NCI-H2107 treated with DMSO at 0.1 percent for 48 hours (cell line): ENCODE data around the gene CAMKK2.
A peak's percentile ranks its signal among the peaks of the same experiment; 100 is the strongest.
"Not testable (repeated sequence)": the region's sequence is repeated elsewhere in the genome, so short reads cannot be mapped to it uniquely, and the experiment has no call there.

Experiments
- DNase-seq: peaks from one replicate; lab custom pipeline; 2025; ENCODE audit not compliant: unreplicated experiment; lab: John Stamatoyannopoulos, UW

The CAMKK2 gene

DNA sequence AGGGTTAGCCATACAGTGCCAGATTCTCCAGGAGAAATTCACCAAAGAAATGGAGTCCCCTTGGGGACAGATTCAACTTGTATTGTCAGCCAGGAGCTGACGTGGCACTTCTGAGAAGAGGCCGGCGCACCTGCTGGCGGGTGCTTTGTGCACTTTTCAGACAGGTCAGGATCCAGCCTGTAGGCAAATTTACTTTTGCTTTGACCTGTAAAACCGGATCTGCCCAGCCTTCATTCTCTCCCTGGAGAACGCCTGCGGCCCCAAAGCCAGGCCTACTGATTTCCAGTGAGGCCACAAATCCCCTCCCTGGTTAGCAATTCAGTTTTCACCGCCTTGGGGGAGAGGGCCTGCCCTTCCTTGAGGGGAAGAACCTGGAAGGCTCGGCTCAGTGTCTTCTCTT is 69.2 kb downstream of the CAMKK2 start:
- DNase-seq: peak; percentile 21

DNA sequence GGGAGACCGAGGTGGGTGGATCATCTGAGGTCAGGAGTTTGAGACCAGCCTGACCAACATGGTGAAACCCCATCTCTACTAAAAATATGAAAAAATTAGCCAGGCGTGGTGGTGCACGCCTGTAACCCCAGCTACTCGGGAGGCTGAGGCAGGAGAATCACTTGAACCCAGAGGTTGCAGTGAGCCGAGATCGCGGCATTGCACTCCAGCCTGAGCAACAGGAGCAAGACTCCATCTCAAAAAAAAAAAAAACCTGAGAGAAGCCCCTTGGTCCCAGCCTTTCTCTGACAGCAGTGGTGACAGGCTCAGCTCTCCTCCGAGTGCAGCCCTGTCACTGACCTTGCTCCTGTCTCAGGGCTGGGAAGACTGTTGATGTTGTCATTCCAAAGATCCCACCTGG is 69.6 kb downstream of the CAMKK2 start:
- DNase-seq: not testable (repeated sequence)

DNA sequence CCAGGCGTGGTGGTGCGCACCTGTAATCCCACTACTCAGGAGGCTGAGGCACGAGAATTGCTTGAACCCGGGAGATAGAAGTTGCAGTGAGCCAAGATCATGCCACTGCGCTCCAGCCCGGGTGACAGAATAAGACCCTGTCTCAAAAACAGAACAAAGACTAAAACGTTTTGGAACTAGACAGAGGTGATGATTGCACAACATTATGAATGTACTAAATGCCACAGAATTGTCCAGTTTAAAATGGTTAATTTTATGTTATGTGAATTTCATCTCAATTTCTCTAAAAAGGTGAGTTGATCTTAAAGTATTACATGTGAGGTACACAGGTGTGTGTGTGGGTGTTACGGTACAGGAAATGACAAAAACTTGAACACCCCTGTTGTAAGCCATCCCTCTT is 70.1 kb downstream of the CAMKK2 start:
- DNase-seq: no peak

- DNase-seq: no peak
Observed at GRCh38 chr12:121224591-121224990, 71.9 kb downstream of the CAMKK2 start.

GRCh38 chr12:121223292-121224285 is 72.9 kb downstream of the CAMKK2 start:
- no peak for DNase-seq

GRCh38 chr12:121222847-121223246 is 73.7 kb downstream of the CAMKK2 start:
- no peak for DNase-seq

- no peak for DNase-seq
Observed at GRCh38 chr12:121219353-121219986, 77.0 kb downstream of the CAMKK2 start.

DNA sequence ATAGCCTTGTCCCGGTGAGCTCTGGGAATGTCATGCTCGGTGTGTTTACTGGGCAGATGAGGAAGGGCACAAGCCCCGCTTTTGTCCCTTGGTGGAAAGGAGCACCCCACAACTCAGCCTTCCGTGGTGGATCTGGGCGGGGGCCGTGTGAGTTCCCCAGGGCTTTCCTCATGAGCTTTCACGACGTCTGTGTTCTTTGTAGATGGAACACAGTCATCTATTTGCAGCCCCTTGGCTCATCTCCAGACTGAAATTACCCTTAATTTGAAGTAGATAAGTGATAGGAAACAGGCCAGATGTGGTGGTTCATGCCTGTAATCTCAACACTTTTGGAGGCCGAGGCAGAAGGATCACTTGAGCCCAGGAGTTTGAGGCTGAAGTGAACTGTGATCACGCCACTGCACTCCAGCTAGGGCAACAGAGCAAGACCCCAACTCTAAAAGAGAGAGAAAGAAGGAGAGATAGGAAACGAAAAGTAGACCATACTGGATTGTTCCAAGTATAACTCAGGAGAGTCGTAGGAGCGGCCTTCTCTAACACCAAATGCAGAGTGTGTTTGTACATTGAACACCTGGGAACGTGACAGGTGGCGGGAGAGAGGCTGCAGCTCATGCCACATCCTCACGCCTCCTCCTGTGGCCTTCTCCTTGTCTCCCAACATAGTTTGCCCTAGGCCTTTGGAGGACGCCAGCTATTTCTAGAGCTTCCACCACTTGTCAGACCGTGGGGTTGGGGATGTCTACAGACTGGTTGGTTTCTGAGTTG is 77.7 kb downstream of the CAMKK2 start:
- DNase-seq: no peak

- DNase-seq: no peak
Observed at GRCh38 chr12:121217761-121218160, 78.7 kb downstream of the CAMKK2 start.

GRCh38 chr12:121217063-121217462 is 79.4 kb downstream of the CAMKK2 start:
- no peak for DNase-seq

GRCh38 chr12:121216102-121216501 is 80.4 kb downstream of the CAMKK2 start:
- DNase-seq: no peak

DNA sequence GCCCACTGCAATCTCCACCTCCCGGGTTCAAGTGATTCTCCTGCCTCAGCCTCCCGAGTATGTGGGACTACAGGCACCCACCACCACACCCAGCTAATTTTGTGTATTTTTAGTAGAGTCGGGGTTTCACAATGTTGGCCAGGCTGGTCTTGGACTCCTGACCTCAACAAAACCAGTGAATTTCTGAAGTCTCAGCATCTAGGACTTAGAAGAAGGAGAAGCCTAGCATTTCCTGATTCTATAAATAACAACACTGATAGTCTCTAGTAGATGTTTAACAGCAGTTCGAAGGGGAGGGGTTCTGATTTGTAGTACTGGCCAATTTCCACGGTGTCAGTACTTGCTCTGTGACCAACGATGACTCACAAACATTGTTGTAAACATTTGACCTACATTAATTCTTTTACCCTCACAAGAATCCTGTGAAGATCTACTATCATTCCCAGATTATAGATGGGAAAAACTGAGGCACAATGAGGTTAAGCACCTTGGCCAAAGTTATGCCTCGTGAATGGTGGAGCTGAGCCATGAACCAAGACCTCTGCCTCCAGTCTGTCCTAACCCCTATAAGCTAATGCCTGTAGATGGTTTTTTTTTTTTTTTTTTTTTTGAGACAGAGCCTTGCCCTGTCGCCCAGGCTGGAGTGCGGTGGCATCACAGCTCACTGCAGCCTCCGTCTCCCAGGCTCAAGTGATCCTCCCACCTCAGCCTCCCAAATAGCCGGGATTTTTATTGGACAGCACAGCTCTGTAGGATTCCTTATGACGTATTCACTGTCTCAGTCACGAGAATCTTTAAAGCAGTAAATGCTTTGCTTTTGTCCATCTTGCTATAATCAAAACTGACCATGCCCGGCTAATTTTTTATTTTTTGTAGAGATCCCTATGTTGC is 81.4 kb downstream of the CAMKK2 start:
- DNase-seq: no peak

DNA sequence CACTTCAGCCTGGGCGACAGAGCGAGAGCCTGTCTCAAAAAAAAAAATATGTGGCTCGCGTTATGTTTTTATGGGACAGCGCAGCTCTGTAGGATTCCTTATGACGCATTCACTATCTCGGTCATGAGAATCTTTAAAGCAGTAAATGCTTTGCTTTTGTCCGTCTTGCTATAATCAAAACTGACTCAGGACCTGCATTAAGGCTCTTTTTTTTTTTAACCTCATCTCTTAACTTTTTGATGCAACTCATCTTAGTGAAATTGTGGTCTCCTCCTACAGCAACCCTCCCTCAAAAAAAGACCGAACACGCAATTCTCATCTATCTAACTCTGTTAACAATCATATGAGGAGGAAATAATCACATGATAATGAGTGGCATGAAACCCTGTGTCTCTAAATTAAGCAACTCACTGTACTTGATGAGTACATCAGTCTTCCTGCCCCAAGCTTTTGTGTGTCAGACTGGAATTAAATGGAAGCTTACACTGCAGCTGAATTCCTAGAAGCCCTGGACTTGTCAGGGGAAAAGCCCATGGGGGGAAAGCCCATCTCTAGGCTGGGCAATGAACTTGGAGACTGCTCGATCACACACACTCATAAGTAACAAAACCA is 82.2 kb downstream of the CAMKK2 start:
- DNase-seq: no peak

DNA sequence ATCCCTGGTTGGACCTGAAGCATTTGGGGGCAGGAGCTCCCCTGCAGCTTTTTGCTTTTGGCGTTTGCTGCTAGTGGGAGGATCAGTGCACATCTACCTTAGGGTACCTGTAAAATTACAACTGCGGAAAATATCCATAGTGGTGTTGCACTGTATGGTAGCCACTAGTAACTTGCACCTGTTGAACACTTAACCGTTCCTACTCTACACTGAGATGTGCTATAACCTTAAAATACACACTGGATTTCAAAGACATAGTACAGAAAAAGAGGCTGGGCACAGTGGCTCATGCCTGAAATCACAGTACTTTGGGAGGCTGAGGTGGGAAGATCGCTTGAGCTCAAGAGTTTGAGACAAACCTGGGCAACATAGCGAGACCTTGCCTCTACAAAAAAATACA is 83.6 kb downstream of the CAMKK2 start:
- DNase-seq: no peak

GRCh38 chr12:121209624-121210572 is 86.6 kb downstream of the CAMKK2 start, which contains the start of gene P2RX4:
Gene P2RX4, plus strand, starts transcription at chr12:121210129. Its CDS starts 36 bp downstream, at chr12:121210165.
- peak; percentile 74 for DNase-seq

GRCh38 chr12:121209221-121209620 is 87.3 kb downstream of the CAMKK2 start:
- DNase-seq: no peak

DNA sequence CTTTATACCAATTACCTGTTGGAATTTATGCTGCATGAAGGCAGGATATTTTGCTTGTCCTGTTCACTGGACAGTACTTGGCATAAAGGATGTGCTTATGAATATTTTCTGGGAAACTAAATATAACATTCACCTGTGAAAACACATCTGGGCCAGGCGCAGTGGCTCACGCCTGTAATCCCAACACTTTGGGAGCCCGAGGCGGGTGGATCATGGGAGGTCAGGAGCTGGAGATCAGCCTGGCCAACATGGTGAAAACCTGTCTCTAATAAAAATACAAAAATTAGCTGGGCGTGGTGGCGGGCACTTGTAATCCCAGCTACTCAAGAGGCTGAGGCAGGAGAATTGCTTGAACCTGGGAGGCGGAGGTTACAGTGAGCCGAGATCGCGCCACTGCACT is 87.9 kb downstream of the CAMKK2 start:
- DNase-seq: not testable (repeated sequence)

DNA sequence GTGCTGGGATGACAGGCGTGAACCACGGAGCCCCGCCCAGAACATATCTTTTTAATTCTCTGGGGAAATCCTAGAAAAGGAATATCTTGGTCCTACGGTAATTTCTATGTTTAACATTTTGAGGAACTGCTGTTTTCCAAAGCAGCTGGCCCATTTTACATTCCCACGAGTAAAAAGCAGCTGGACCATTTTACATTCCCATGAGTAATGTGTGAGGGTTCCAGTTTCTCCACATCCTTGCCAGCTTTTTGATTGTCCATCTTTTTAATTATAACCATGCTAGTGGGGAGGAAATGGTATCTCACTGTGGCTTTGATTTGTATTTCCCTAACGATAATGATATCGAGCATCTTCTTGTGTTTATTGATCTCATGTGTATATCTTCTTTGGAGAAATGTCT is 91.0 kb downstream of the CAMKK2 start:
- no peak for DNase-seq

DNA sequence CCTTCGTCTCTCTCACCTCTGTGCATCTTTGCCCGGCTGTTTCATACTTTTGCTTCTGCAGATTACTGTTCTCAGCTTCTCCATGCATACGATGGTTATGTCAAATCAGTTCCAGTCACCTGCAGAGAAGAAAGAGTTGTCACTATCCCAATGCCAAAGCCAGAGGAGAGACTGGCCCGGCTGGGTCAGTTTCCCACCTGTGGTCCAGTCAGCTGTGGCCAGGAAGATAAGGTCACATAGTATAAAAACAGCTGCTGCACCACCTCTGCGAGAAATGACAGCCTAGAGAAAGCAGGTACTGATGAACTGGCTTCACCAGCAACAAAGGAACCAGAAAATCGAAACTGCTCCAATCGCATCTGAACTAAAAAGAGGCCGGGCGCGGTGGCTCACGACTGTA is 93.0 kb downstream of the CAMKK2 start:
- no peak for DNase-seq
